Measurements from ENCODE around the gene COG4.

- TF ChIP-seq TAF1 (IDR thresholded peaks at IDR 0.05; ENCODE audit: borderline replicate concordance, insufficient read depth, low read length) = no peak
- TF ChIP-seq, protein P1, sequence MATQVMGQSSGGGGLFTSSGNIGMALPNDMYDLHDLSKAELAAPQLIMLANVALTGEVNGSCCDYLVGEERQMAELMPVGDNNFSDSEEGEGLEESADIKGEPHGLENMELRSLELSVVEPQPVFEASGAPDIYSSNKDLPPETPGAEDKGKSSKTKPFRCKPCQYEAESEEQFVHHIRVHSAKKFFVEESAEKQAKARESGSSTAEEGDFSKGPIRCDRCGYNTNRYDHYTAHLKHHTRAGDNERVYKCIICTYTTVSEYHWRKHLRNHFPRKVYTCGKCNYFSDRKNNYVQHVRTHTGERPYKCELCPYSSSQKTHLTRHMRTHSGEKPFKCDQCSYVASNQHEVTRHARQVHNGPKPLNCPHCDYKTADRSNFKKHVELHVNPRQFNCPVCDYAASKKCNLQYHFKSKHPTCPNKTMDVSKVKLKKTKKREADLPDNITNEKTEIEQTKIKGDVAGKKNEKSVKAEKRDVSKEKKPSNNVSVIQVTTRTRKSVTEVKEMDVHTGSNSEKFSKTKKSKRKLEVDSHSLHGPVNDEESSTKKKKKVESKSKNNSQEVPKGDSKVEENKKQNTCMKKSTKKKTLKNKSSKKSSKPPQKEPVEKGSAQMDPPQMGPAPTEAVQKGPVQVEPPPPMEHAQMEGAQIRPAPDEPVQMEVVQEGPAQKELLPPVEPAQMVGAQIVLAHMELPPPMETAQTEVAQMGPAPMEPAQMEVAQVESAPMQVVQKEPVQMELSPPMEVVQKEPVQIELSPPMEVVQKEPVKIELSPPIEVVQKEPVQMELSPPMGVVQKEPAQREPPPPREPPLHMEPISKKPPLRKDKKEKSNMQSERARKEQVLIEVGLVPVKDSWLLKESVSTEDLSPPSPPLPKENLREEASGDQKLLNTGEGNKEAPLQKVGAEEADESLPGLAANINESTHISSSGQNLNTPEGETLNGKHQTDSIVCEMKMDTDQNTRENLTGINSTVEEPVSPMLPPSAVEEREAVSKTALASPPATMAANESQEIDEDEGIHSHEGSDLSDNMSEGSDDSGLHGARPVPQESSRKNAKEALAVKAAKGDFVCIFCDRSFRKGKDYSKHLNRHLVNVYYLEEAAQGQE (IDR thresholded peaks at IDR 0.05; ENCODE audit: insufficient read depth in 1 of 2, low read depth in 2 of 2, low read length in 2 of 2) = no peak
- TF ChIP-seq SIN3A (IDR thresholded peaks at IDR 0.05; ENCODE audit: borderline replicate concordance, insufficient read depth, low read length) = no peak
- no peak for TF ChIP-seq POLR2AphosphoS5 (IDR thresholded peaks at IDR 0.05; ENCODE audit: low read depth, low read length)
Observed at GRCh38 chr16:70475054-70475871, 48.1 kb downstream of the COG4 start.
